GM21360 (cell line): ENCODE data around the gene RGL1.

Experiments used
- ATAC-seq: cut with Tn5 transposase; IDR thresholded peaks from one replicate; pipeline ENCODE4 v1.9.1; 2021; ENCODE audit warnings: mild to moderate bottlenecking, moderate library complexity; ENCODE audit not compliant: unreplicated experiment

RGL1 gene

GRCh38 chr1:183859831-183860230 is 54.9 kb downstream of the RGL1 start:
- ATAC-seq: no peak

GRCh38 chr1:183862967-183863366 is 58.0 kb downstream of the RGL1 start:
- no peak for ATAC-seq

- ATAC-seq: no peak
Observed at GRCh38 chr1:183863852-183864251, 58.9 kb downstream of the RGL1 start.

DNA sequence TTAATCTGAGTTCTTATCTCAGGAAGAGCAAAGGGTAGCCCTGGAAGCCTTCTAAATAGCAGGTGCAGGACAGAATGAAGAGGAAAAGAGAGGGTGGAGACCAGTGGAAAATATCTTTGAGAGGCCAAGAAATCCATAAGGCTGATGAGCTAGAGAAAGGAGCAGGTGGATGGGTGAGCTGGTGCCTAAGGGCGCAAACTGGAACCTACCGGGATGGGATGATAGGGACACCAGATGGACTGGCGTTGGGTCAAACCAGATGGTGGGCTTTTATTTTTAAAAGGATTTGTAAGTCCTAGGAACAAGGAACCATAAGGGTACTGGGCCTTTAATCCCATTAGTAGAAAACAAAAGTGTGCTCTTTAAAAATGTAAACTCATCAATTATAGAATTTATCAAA is 59.7 kb downstream of the RGL1 start:
- no peak for ATAC-seq

- no peak for ATAC-seq
Observed at GRCh38 chr1:183869230-183869629, 64.3 kb downstream of the RGL1 start.

DNA sequence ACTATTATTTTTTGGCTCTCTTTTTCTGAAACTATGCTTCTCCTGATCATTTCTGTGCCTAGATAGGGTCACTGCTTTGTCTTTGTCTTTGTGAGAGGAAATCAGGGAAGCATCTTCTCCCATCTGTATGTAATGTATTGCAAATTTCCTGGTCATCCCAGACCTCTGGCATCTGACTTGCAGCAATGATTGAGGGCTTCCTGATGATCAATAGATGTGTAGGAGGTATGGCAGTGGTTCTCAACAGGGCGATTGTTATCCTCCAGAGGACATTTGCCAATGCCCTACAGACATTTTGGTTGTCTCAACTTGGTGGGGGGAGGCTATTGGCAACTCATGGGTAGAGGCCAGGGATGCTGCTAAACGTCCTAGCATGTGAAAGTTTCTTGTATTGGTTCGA is 64.7 kb downstream of the RGL1 start:
- ATAC-seq: no peak

GRCh38 chr1:183870351-183871077 is 65.6 kb downstream of the RGL1 start:
- no peak for ATAC-seq

DNA sequence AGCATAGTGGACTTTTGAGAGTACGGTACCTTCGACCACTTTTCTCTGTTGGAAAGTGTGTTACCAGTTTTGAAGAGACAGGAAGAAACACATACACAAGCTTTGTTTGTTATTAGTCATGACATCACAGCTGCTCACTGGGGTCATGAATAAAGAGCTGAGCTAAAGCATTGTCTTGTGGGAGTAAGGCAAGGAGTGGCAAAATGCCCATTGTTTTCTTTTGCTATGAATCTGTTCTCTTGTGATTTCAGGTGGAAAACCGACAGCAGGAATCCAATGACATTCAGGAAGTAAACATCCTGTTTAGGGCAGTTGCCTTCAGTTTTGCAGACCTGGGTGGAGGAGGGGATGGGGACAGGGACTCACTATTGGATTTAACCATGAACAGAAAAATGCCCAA is 66.2 kb downstream of the RGL1 start:
- ATAC-seq: no peak

DNA sequence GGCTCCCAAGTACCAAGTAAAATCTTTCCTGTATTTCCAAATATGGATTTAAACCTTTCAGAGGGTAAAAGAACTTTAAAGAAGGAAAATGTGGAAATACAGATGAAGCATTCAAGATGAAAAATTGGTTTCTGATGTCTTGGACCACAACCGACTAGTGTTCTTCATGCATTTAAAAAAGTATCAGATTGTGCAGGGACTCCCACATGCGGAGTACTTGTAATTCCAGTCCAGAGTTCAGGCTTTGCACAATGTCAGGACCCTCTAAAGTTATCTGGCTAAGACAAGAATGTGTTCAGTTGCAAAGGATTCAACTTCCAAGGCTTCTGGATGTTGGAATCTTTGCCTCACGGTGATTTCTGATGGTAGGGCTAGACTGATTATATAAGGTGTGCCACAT is 66.7 kb downstream of the RGL1 start:
- ATAC-seq: no peak

DNA sequence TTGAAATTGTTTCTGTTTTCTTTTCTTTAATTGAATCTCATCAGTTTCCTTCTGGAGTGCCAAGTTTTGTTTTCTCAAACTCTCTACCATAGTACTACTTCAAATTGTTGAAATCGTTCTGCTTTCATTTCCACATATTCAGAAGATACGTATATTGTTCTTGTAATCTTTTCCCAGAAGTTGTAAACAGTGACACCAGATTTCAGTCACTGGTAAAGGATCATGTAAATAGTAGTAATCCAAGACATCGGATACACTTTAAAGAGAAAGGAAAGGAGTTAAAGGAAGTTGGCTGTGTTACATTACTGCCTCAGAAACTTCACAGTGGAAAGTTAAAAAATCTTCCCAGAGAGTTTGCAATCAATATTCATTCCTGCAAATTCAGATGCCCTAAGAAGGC is 67.5 kb downstream of the RGL1 start:
- no peak for ATAC-seq

GRCh38 chr1:183873642-183874041 is 68.7 kb downstream of the RGL1 start:
- no peak for ATAC-seq

DNA sequence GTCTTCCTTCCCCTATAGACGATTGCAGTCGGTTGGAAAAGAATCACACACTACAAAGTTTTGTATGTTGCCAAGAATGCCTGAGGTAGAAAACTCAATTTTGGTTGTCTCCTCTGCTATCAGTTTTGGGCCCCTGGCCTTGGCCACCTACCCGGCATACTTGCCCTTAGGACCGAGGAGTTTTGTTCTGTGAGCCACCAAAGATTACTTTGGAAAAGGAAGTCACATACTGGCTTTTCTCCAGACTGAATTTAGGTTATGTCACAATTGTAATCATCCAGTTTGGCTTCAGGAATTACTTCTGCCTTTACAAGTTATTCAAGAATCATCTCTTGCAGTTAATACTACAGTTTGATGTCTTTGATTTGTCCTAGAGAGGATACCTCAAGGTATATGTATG is 71.4 kb downstream of the RGL1 start:
- ATAC-seq: no peak

- ATAC-seq: no peak
Observed at GRCh38 chr1:183877053-183877720, 72.3 kb downstream of the RGL1 start.

- no peak for ATAC-seq
Observed at GRCh38 chr1:183879494-183879893, 74.6 kb downstream of the RGL1 start.

GRCh38 chr1:183879966-183880365 is 75.0 kb downstream of the RGL1 start:
- no peak for ATAC-seq

DNA sequence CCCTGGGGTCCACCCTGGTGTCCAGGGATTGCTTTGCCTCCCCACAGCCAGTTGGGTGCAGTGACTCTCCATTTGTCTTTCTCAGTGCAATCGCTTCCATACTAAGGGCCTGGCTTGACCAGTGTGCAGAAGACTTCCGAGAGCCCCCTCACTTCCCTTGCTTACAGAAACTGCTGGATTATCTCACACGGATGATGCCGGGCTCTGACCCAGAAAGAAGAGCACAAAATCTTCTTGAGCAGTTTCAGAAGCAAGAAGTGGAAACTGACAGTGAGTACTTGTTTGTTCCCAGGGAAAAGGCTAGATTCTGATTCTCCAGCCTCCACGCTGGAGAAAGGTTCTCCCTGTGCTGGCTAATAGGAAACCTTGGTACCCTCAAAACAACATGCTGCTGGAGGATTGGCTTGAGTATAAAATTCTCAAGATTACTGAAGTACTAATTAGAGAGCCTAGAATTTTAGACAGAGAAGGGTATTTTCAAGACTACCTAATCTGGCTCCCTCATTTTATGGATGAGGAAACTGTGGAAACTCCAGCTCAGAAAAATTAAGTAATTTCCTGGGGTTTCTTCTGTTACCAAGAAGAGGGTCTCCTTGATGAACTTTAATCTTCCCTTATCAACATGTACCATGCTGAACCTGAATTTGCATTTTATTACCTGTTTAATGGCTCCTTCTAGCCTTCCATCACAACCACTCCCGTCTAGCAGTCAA is 75.8 kb downstream of the RGL1 start:
- no peak for ATAC-seq

DNA sequence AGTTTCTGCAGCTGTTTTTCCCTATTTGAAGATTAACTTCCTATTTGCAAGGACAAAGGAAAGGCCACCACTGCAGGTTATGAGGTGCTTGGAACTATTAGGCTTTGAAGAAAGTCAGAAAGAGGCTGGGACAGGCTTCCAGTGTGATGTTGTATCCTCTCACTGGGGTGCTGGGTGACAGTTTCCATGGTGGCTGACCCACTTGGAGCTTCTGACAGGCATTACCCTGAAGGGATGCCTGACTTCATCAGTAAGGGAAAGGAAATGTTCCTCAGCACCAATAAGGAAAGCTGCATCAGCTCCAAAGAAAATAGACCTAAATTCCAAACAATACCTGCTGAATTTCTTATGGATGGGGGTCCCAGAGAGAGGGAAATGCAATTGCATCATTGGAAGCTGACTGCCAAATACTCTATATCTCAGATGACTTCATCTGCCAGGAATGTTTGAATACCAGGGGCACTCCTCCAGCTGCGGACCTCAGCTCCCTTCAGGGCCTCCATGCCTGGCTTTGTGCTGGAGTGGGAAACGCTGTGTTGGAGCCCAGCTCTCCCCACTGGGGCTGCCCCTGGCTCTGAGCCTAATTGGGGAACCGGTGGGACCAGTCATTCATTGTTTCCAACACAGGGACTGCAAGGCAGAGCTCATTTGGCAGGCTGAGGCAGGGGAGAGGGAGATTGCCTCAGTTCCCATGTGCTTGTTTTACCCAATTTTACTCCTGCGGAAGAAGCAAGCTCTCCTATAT is 76.6 kb downstream of the RGL1 start:
- ATAC-seq: no peak

GRCh38 chr1:183882335-183883167 is 77.6 kb downstream of the RGL1 start:
- ATAC-seq: no peak

DNA sequence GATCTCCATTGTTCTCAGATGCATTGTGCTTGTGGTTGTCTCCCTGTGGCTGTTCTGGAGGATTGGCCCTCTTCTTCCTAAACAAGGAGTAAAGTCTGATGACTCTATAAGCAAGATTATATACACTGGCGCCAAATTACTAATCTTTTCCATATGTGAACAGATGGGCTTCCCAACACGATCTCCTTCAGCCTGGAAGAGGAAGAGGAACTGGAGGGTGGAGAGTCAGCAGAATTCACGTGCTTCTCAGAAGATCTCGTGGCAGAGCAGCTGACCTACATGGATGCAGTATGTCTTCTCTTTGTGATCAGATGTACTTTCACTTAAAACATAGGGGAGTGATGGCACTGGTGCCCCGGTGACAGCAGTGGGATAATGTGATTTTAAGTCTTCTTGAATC is 78.7 kb downstream of the RGL1 start:
- ATAC-seq: no peak

DNA sequence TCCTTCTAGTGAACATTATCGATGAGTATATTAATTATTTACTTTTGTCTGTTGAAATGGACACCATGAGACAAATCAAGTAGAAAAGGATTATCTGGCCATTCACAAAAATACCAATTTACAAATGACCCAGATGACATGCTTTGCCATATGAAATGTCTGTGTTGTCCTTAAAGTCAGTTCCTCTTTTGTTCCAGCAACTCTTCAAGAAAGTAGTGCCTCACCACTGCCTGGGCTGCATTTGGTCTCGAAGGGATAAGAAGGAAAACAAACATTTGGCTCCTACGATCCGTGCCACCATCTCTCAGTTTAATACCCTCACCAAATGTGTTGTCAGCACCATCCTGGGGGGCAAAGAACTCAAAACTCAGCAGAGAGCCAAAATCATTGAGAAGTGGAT is 79.6 kb downstream of the RGL1 start:
- ATAC-seq: no peak
